Heart left ventricle (tissue), 13 donors: ENCODE results near the gene PRRG2.

ENCODE experiments used
- POLR2A ChIP-seq, 2 donors: fragments of 450-650 bp; IDR thresholded peaks; one replicate each; pipeline ENCODE4 v1.6.1; 2017; ENCODE audit warnings: antibody characterized with exemption in 2 of 2, mild to moderate bottlenecking in 2 of 2, moderate library complexity in 2 of 2
- TF ChIP-seq, protein P1 (sequence below), 12 donors: fragments of 200-600 bp; sonication (generic) in 4 of 12; IDR thresholded peaks; one replicate each; pipeline versions ENCODE4 v1.5.0 to v1.8.0; 2018 to 2022; ENCODE audit warnings: antibody characterized with exemption in 12 of 12, mild to moderate bottlenecking in 5 of 12
- donor health status: ischemic (EF 13 %, LVEDD 7.1; RV severe dilation, severe dysfunction).
- donor health status: DM: no; HTN: yes; CAD: no.
- donor health status: DM: no; HTN: no; CAD: no.
- donor health status: ischemic (EF 25% LVEDD 6.9; RV normal size, moderate dysfunction).
- donor health status: ischemic (EF 25% LVEDD 5.7; RV mildly dilated, moderate dysfunction).
- donor health status: ischemic (EF 35%, LVEDD 5.7; RV mildly dilated, moderate dysfunction).
- donor health status: nonischemic (EF 11% LVEDD 7.7; RV severe dilation, severe dysfunction).
- donor health status: DM: yes; HTN: yes; CAD: no.
- donor health status: PGD.
- donor health status: ischemic (EF 29% LVEDD 5.4; RV normal size, mild dysfunction).
- donor health status: nonischemic (EF 23%, LVEDD 6.1; RV moderate dilation, normal function).

DNA sequence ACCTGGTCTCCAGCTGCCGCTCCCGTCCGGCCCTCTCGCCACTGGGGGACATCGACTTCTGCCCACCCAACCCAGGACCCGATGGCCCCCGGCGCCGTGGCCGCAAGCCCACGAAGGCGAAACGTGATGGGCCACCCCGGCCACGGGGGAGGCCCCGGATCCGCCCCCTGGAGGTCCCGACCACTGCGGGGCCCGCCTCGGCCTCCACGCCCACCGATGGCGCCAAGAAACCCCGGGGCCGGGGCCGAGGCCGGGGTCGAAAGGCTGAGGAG, 16.5 kb downstream of the PRRG2 start:
- TF ChIP-seq POLR2A (IDR thresholded peaks at IDR 0.05): no peak
- TF ChIP-seq, protein P1, sequence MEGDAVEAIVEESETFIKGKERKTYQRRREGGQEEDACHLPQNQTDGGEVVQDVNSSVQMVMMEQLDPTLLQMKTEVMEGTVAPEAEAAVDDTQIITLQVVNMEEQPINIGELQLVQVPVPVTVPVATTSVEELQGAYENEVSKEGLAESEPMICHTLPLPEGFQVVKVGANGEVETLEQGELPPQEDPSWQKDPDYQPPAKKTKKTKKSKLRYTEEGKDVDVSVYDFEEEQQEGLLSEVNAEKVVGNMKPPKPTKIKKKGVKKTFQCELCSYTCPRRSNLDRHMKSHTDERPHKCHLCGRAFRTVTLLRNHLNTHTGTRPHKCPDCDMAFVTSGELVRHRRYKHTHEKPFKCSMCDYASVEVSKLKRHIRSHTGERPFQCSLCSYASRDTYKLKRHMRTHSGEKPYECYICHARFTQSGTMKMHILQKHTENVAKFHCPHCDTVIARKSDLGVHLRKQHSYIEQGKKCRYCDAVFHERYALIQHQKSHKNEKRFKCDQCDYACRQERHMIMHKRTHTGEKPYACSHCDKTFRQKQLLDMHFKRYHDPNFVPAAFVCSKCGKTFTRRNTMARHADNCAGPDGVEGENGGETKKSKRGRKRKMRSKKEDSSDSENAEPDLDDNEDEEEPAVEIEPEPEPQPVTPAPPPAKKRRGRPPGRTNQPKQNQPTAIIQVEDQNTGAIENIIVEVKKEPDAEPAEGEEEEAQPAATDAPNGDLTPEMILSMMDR (IDR thresholded peaks at IDR 0.05): no peak
